ENCODE data around the gene ZNF530. TPM values are rescaled to one million over a fixed set of nuclear protein-coding genes. Genes with fewer than 3 reads are reported as not detected.

ZNF530 gene
- total RNA-seq, 1 donor from 2014 or later = 7.2 TPM

DNA sequence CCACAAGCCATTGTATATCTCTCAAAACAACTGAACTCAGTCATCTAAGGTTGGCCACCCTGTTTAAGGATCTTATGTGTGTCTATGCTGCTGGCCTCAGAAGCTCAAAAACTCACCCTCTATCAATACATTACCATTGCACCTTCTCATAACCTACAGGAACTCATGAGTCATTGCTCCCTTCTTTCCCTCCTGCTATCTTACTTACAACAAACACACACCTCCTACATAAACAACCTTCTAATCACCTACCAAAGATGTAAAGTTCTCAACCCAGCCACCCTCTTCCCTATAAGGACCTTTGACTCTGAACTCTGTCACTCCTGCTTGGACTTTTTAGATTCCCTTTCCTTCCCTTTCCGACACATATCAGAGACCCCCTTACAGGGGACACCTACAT, 55.8 kb downstream of the ZNF530 start:
- Mint-ChIP-seq H3K9me3 (ENCODE audit: unreplicated experiment) (peaks cover 4% of the 10 kb centered on the region), H3K4me1 (ENCODE audit: unreplicated experiment) (peaks cover 28% of the 10 kb centered on the region), H3K27ac (ENCODE audit: unreplicated experiment) (no peak overlapping the region), H3K27me3 (ENCODE audit: unreplicated experiment) (peaks cover 14% of the 10 kb centered on the region), H3K36me3 (ENCODE audit: low read depth, unreplicated experiment) (peaks cover 48% of the 10 kb centered on the region), H3K4me3 (ENCODE audit: unreplicated experiment) (peak overlapping the region; percentile 20)
- no peak for DNase-seq (ENCODE audit: low spot score)
- no peak for TF ChIP-seq CTCF (IDR thresholded peaks at IDR 0.05; ENCODE audit: unreplicated experiment)

DNA sequence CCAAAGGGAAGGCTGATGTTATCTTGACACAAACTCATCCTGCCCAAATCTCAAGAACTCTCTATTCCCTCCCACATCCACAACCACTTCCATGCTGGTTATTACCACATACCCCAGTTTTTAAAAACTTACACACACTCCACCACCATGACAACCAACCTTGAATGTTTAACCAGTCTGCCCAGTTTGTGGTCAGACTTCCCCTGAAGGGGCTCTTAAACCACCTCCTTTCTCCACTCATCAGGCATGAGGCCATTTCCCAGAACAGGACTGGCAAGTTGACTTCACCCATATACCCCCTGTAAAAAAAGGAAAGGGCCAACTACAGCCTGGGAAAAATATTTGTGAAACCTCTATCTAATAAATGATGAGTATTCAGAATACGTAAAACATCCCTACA, 56.7 kb downstream of the ZNF530 start:
- Mint-ChIP-seq H3K4me3 (ENCODE audit: unreplicated experiment) (peak overlapping the region; percentile 56), H3K4me1 (ENCODE audit: unreplicated experiment) (peaks cover 26% of the 10 kb centered on the region), H3K36me3 (ENCODE audit: low read depth, unreplicated experiment) (peaks cover 47% of the 10 kb centered on the region), H3K27me3 (ENCODE audit: unreplicated experiment) (peaks cover 15% of the 10 kb centered on the region), H3K9me3 (ENCODE audit: unreplicated experiment) (peaks cover 4% of the 10 kb centered on the region), H3K27ac (ENCODE audit: unreplicated experiment) (no peak overlapping the region)
- no peak for DNase-seq (ENCODE audit: low spot score)
- TF ChIP-seq CTCF (IDR thresholded peaks at IDR 0.05; ENCODE audit: unreplicated experiment) = no peak

Other genes with a start within 250 kb of the ZNF530 start
- gene ZNF304, start 248.6 kb upstream of the ZNF530 start, total RNA-seq (ENCODE audit: unreplicated experiment) = 15.7 TPM
- gene TRAPPC2B, start 236.3 kb upstream of the ZNF530 start, total RNA-seq (ENCODE audit: unreplicated experiment) = 13.0 TPM
- gene ZNF547, start 236.3 kb upstream of the ZNF530 start, total RNA-seq (ENCODE audit: unreplicated experiment) = 4.8 TPM
- gene ZNF548, start 210.0 kb upstream of the ZNF530 start, total RNA-seq (ENCODE audit: unreplicated experiment) = 26.1 TPM
- 13.7 TPM for gene ZNF17, start 188.7 kb upstream of the ZNF530 start, total RNA-seq (ENCODE audit: unreplicated experiment)
- 20.3 TPM for gene ZNF749, start 164.6 kb upstream of the ZNF530 start, total RNA-seq (ENCODE audit: unreplicated experiment)
- 1.8 TPM for gene VN1R1, start 142.7 kb upstream of the ZNF530 start, total RNA-seq (ENCODE audit: unreplicated experiment)
- gene ZNF772, start 122.3 kb upstream of the ZNF530 start, total RNA-seq (ENCODE audit: unreplicated experiment) = 19.1 TPM
- gene ZNF419, start 112.1 kb upstream of the ZNF530 start, total RNA-seq (ENCODE audit: unreplicated experiment) = 16.1 TPM
- gene ZNF773, start 99.9 kb upstream of the ZNF530 start, total RNA-seq (ENCODE audit: unreplicated experiment) = 9.7 TPM
- gene ZNF549, start 72.5 kb upstream of the ZNF530 start, total RNA-seq (ENCODE audit: unreplicated experiment) = 10.6 TPM
- 15.3 TPM for gene ZNF550, start 40.0 kb upstream of the ZNF530 start, total RNA-seq (ENCODE audit: unreplicated experiment)
- 10.9 TPM for gene ZNF416, start 21.0 kb upstream of the ZNF530 start, total RNA-seq (ENCODE audit: unreplicated experiment)
- gene ZIK1, start 15.7 kb upstream of the ZNF530 start, total RNA-seq (ENCODE audit: unreplicated experiment) = 19.9 TPM
- gene ZNF134, start 14.4 kb downstream of the ZNF530 start, total RNA-seq (ENCODE audit: unreplicated experiment) = 37.5 TPM
- gene ZNF211, start 33.3 kb downstream of the ZNF530 start, total RNA-seq (ENCODE audit: unreplicated experiment) = 31.1 TPM
- gene ZSCAN4, start 69.0 kb downstream of the ZNF530 start, total RNA-seq (ENCODE audit: unreplicated experiment) = 0.74 TPM
- gene ZNF551, start 82.1 kb downstream of the ZNF530 start, total RNA-seq (ENCODE audit: unreplicated experiment) = 11.6 TPM
- gene ZNF154, start 109.3 kb downstream of the ZNF530 start, total RNA-seq (ENCODE audit: unreplicated experiment) = 23.2 TPM
- gene ZNF671, start 127.7 kb downstream of the ZNF530 start, total RNA-seq (ENCODE audit: unreplicated experiment) = 12.2 TPM
- gene ZNF776, start 146.9 kb downstream of the ZNF530 start, total RNA-seq (ENCODE audit: unreplicated experiment) = 22.6 TPM
- gene ZNF586, start 169.8 kb downstream of the ZNF530 start, total RNA-seq (ENCODE audit: unreplicated experiment) = 19.6 TPM
- 7.0 TPM for gene ZNF552, start 215.0 kb downstream of the ZNF530 start, total RNA-seq (ENCODE audit: unreplicated experiment)
- 24.5 TPM for gene ZNF587B, start 230.4 kb downstream of the ZNF530 start, total RNA-seq (ENCODE audit: unreplicated experiment)
- 36.8 TPM for gene ZNF587, start 250.0 kb downstream of the ZNF530 start, total RNA-seq (ENCODE audit: unreplicated experiment)

All from endothelial cell (in vitro differentiated cells).